ENCODE measurements around the gene SH3PXD2A. TPM values are rescaled to one million over a fixed set of nuclear protein-coding genes. Genes with fewer than 3 reads are reported as not detected.
A peak's percentile ranks its signal among the peaks of the same experiment; 100 is the strongest.

SH3PXD2A gene
- total RNA-seq, 1 donor from 2014 or later, result 2.3 TPM

DNA sequence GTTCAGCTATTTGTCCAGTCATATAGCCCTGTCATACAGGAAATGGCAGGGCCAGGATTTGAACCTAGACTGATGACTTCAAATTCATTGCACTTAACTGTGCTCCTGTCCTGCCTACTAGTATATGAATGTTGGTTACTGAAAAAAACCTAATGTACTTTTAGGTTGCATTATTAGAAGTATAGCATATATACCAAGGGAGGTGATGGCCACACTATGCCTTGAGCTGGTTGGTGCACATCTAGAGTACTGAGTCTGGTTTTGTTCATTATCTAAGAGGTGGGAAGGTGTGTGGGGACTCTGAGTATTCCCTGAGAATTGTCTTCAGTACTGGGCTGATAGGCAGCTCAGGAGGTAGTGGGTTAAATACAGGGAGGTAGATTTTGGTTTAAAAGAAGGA, 273.9 kb downstream of the SH3PXD2A start:
- Histone ChIP-seq H3K4me3 (no peak overlapping the region), H3K9me3 (ENCODE audit: low read depth) (no peaks in the 10 kb centered on the region), H2AFZ (replicated peaks) (no peak overlapping the region), H3K27me3 (no peaks in the 10 kb centered on the region), H3K79me2 (ENCODE audit: low read depth) (no peaks in the 10 kb centered on the region), H3K4me1 (peaks cover 8% of the 10 kb centered on the region), H3F3A (ENCODE audit: low read depth) (no peaks in the 10 kb centered on the region), H3K36me3 (no peaks in the 10 kb centered on the region), H4K20me1 (ENCODE audit: low read depth) (no peaks in the 10 kb centered on the region), H3K4me2 (no peak overlapping the region), H3K27ac (no peak overlapping the region), H3K9ac (no peak overlapping the region)
- H3K4me1 Mint-ChIP-seq, result peaks cover 23% of the 10 kb centered on the region
- no peaks in the 10 kb centered on the region for H3K9me3 Mint-ChIP-seq
- peaks cover 4% of the 10 kb centered on the region for H3K36me3 Mint-ChIP-seq
- TF ChIP-seq CTCF (IDR thresholded peaks at IDR 0.05), result no peak
- TF ChIP-seq EZH2 (IDR thresholded peaks at IDR 0.05), result no peak
- TF ChIP-seq EZH2phosphoT487 (IDR thresholded peaks at IDR 0.05), result no peak
- H3K27ac Mint-ChIP-seq, result peak overlapping the region; percentile 76
- DNase-seq (ENCODE audit: low spot score), result no peak
- no peak overlapping the region for H3K4me3 Mint-ChIP-seq
- H3K27me3 Mint-ChIP-seq (ENCODE audit: insufficient read depth, low read depth), result peaks cover 8% of the 10 kb centered on the region

GRCh38 chr10:103580430-103580829, 274.9 kb downstream of the SH3PXD2A start:
- Mint-ChIP-seq H3K9me3 (no peaks in the 10 kb centered on the region), H3K4me3 (no peak overlapping the region), H3K4me1 (peaks cover 23% of the 10 kb centered on the region), H3K36me3 (peaks cover 1% of the 10 kb centered on the region), H3K27me3 (ENCODE audit: insufficient read depth, low read depth) (peaks cover 6% of the 10 kb centered on the region), H3K27ac (no peak overlapping the region)
- H3F3A ChIP-seq (ENCODE audit: low read depth), result no peaks in the 10 kb centered on the region
- no peak for DNase-seq (ENCODE audit: low spot score)
- no peaks in the 10 kb centered on the region for H3K79me2 ChIP-seq (ENCODE audit: low read depth)
- H4K20me1 ChIP-seq (ENCODE audit: low read depth), result no peaks in the 10 kb centered on the region
- no peak overlapping the region for H2AFZ ChIP-seq (replicated peaks)
- H3K9ac ChIP-seq, result no peak overlapping the region
- H3K9me3 ChIP-seq (ENCODE audit: low read depth), result no peaks in the 10 kb centered on the region
- no peaks in the 10 kb centered on the region for H3K36me3 ChIP-seq
- H3K4me1 ChIP-seq, result peaks cover 8% of the 10 kb centered on the region
- H3K27ac ChIP-seq, result no peak overlapping the region
- no peak for TF ChIP-seq CTCF (IDR thresholded peaks at IDR 0.05)
- TF ChIP-seq EZH2phosphoT487 (IDR thresholded peaks at IDR 0.05), result no peak
- no peak for TF ChIP-seq EZH2 (IDR thresholded peaks at IDR 0.05)
- no peak overlapping the region for H3K4me3 ChIP-seq
- no peak overlapping the region for H3K4me2 ChIP-seq
- no peaks in the 10 kb centered on the region for H3K27me3 ChIP-seq

DNA sequence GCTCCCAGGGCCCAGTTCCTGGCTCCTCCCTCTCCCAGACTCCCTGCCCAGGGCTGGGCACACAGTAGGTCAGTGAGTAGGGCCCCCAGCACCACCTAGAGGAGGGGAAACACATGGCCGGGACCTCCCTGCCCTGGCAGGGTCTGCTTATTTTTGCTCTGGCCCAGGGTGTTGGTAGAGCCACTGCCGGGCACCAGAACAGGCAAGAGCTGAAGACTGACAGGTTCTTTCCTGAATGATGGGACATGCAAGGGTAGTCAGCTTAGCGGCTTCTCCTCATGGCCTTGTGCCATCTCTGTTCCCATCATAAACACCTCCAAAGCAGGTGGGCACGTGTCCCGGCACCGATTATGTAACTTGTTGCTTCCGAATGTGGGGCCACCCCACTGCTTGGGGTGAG, 275.4 kb downstream of the SH3PXD2A start:
- no peak overlapping the region for H3K27ac Mint-ChIP-seq
- Histone ChIP-seq H3K4me1 (peaks cover 8% of the 10 kb centered on the region), H3K4me2 (no peak overlapping the region), H3K36me3 (no peaks in the 10 kb centered on the region), H3K27me3 (no peaks in the 10 kb centered on the region), H3K79me2 (ENCODE audit: low read depth) (no peaks in the 10 kb centered on the region), H3K4me3 (no peak overlapping the region), H3K9me3 (ENCODE audit: low read depth) (no peaks in the 10 kb centered on the region), H3F3A (ENCODE audit: low read depth) (no peaks in the 10 kb centered on the region), H3K9ac (no peak overlapping the region), H2AFZ (replicated peaks) (no peak overlapping the region), H4K20me1 (ENCODE audit: low read depth) (no peaks in the 10 kb centered on the region), H3K27ac (no peak overlapping the region)
- DNase-seq (ENCODE audit: low spot score), result no peak
- H3K9me3 Mint-ChIP-seq, result no peaks in the 10 kb centered on the region
- TF ChIP-seq CTCF (IDR thresholded peaks at IDR 0.05), result peak; percentile 20
- TF ChIP-seq EZH2 (IDR thresholded peaks at IDR 0.05), result no peak
- H3K36me3 Mint-ChIP-seq, result peaks cover 1% of the 10 kb centered on the region
- no peak overlapping the region for H3K4me3 Mint-ChIP-seq
- H3K27me3 Mint-ChIP-seq (ENCODE audit: insufficient read depth, low read depth), result peaks cover 6% of the 10 kb centered on the region
- peaks cover 23% of the 10 kb centered on the region for H3K4me1 Mint-ChIP-seq

All from neural progenitor cell (in vitro differentiated cells).